HEK293 (cell line): ENCODE data around the gene FSD1.

Experiments used
- CTCF ChIA-PET: fragments of 350-600 bp; formaldehyde crosslinking; extraction: SDS; loops from one replicate; lab custom pipeline; 2021; ENCODE audit warnings: antibody characterized with exemption; lab: Yijun Ruan, JAX
- POLR2A ChIA-PET: fragments of 300-600 bp; formaldehyde crosslinking; extraction: SDS; loops from one replicate; lab custom pipeline; 2020; ENCODE audit warnings: antibody characterized with exemption, inconsistent platforms; lab: Yijun Ruan, JAX
- H3K27ac ChIP-seq: fragments of 200-500 bp; sonication (Bioruptor generic); 2 replicates; pipeline ENCODE4 v1.5.1; 2014; ENCODE audit warnings: low read depth, low read length, control low read depth, inconsistent platforms; ENCODE audit errors: extremely low read depth
- H3K36me3 ChIP-seq, 2 experiments: fragments of 200-500 bp in 1 of 2; sonication (Bioruptor generic) in 1 of 2; 1 replicate in 1 of 2; 2 replicates in 1 of 2; pipeline ENCODE4 v1.5.1; 2014 to 2017; ENCODE audit warnings: inconsistent platforms in 2 of 2, low read length in 2 of 2; ENCODE audit not compliant: control insufficient read depth in 2 of 2, insufficient read depth in 1 of 2
- H3K4me1 ChIP-seq: fragments of 200-500 bp; sonication (Bioruptor generic); 2 replicates; pipeline ENCODE4 v1.5.1; 2014; ENCODE audit warnings: mild to moderate bottlenecking, low read length, inconsistent platforms; ENCODE audit not compliant: control insufficient read depth, insufficient read depth
- H3K4me3 ChIP-seq: 2 replicates; pipeline ENCODE4 v1.5.1; 2011; ENCODE audit warnings: low read depth, mild to moderate bottlenecking, control low read depth, low read length, moderate library complexity
- H3K9me3 ChIP-seq: fragments of 200-500 bp; sonication (Bioruptor generic); 2 replicates; pipeline ENCODE4 v1.5.1; 2014; ENCODE audit warnings: low read depth, low read length, inconsistent platforms; ENCODE audit not compliant: control insufficient read depth, insufficient read depth
- KLF9 ChIP-seq: fragments of 450-650 bp; formaldehyde crosslinking; IDR thresholded peaks from 2 replicates; pipeline ENCODE4 v1.5.1; 2016; ENCODE audit warnings: missing biosample characterization, missing genetic modification characterization, low read depth
- ZNF280D ChIP-seq: fragments of 450-650 bp; formaldehyde crosslinking; IDR thresholded peaks from 2 replicates; pipeline ENCODE4 v1.5.1; 2016; ENCODE audit warnings: missing biosample characterization, missing genetic modification characterization
- ZNF518A ChIP-seq: fragments of 450-650 bp; formaldehyde crosslinking; conservative IDR thresholded peaks from 2 replicates; pipeline ENCODE4 v1.5.1; 2016; ENCODE audit warnings: low read depth, missing biosample characterization, missing genetic modification characterization
- ZNF621 ChIP-seq: fragments of 450-650 bp; formaldehyde crosslinking; IDR thresholded peaks from 2 replicates; pipeline ENCODE4 v1.5.1; 2017; ENCODE audit warnings: missing biosample characterization, missing genetic modification characterization
- ZNF664 ChIP-seq: fragments of 450-650 bp; formaldehyde crosslinking; IDR thresholded peaks from 2 replicates; pipeline ENCODE4 v1.5.1; 2016; ENCODE audit warnings: missing biosample characterization, missing genetic modification characterization
- ZNF830 ChIP-seq: fragments of 450-650 bp; IDR thresholded peaks from 2 replicates; pipeline ENCODE4 v1.5.0; 2018; ENCODE audit warnings: missing biosample characterization, missing genetic modification characterization, low read depth, mild to moderate bottlenecking, moderate library complexity
- TF ChIP-seq, protein P1 (sequence below): fragments of 450-650 bp; formaldehyde crosslinking; IDR thresholded peaks from 2 replicates; pipeline ENCODE4 v1.5.1; 2016; ENCODE audit warnings: missing biosample characterization, missing genetic modification characterization

FSD1 gene

GRCh38 chr19:4304538-4305256, at the start of gene FSD1 (continued):
- no peak for TF ChIP-seq ZNF518A (tag by site-specific recombination)
- TF ChIP-seq, all 188 proteins: peak for 8

DNA sequence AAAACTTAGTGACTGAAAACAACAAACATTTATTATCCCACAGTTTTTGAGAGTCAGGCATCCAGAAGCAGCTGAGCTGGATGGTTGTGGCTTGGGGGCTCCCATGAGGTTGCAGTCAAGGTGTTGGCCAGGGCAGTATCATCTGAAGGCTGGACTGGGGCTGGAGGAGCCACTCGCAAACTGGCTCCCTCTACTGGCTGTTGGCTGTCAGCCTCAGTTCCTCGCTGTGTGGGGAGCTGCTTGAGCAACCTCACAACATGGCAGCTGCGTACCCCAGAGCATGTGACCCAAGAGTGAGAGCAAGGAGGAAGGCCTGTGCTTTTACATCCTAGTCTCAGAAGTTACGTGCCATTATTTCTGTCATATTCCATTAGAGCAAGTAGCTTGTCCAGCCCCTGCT, 47.8 kb upstream of the FSD1 start:
- TF ChIP-seq KLF9 (tag by site-specific recombination) (no peak), ZNF830 (tag by site-specific recombination) (no peak), ZNF621 (tag by site-specific recombination) (no peak), ZNF280D (tag by site-specific recombination) (peak; percentile 38; the same call in 1 of the 2 replicates)
- H3K4me1 ChIP-seq = no peaks in the 10 kb centered on the region
- POLR2A ChIA-PET = no interaction called here
- H3K9me3 ChIP-seq = no peaks in the 10 kb centered on the region
- CTCF ChIA-PET = interaction anchor here (2.7 kb wide), 1 partner anchor 10 kb away, joined by 19 read pairs; no protein-coding TSS in a partner anchor
- peaks cover 32 to 71% of the 10 kb centered on the region in 2 experiments; a peak in 2 of 3 replicates for H3K36me3 ChIP-seq
- H3K27ac ChIP-seq = no peak overlapping the region
- no peak overlapping the region for H3K4me3 ChIP-seq

GRCh38 chr19:4257025-4257424, 47.4 kb upstream of the FSD1 start:
- Histone ChIP-seq H3K9me3 (no peaks in the 10 kb centered on the region), H3K4me3 (no peak overlapping the region), H3K36me3 (peaks cover 27 to 71% of the 10 kb centered on the region in 2 experiments; a peak in 2 of 3 replicates), H3K27ac (no peak overlapping the region), H3K4me1 (no peaks in the 10 kb centered on the region)
- POLR2A ChIA-PET = interaction anchor here (0.7 kb wide), 1 partner anchor 8 kb away, joined by 5 read pairs; no protein-coding TSS in a partner anchor
- CTCF ChIA-PET = interaction anchor here (2.7 kb wide), 1 partner anchor 10 kb away, joined by 19 read pairs; no protein-coding TSS in a partner anchor
- TF ChIP-seq ZNF664 (tag by site-specific recombination) = peak; percentile 81
- TF ChIP-seq, protein P1, sequence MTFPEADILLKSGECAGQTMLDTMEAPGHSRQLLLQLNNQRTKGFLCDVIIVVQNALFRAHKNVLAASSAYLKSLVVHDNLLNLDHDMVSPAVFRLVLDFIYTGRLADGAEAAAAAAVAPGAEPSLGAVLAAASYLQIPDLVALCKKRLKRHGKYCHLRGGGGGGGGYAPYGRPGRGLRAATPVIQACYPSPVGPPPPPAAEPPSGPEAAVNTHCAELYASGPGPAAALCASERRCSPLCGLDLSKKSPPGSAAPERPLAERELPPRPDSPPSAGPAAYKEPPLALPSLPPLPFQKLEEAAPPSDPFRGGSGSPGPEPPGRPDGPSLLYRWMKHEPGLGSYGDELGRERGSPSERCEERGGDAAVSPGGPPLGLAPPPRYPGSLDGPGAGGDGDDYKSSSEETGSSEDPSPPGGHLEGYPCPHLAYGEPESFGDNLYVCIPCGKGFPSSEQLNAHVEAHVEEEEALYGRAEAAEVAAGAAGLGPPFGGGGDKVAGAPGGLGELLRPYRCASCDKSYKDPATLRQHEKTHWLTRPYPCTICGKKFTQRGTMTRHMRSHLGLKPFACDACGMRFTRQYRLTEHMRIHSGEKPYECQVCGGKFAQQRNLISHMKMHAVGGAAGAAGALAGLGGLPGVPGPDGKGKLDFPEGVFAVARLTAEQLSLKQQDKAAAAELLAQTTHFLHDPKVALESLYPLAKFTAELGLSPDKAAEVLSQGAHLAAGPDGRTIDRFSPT (tag by site-specific recombination) = no peak
